Fibroblast of the conjunctiva (primary cell): Measurements from ENCODE around the gene MOV10.
A peak's percentile ranks its signal among the peaks of the same experiment; 100 is the strongest.

ENCODE experiments used
- DNase-seq: peaks from one replicate; pipeline ENCODE4 v3.0.0-alpha.2; 2010; ENCODE audit warnings: low read depth

Gene MOV10

GRCh38 chr1:112743174-112744008, 68.9 kb downstream of the MOV10 start:
- no peak for DNase-seq

GRCh38 chr1:112744009-112744578, 69.6 kb downstream of the MOV10 start:
- peak; percentile 16 for DNase-seq

DNA sequence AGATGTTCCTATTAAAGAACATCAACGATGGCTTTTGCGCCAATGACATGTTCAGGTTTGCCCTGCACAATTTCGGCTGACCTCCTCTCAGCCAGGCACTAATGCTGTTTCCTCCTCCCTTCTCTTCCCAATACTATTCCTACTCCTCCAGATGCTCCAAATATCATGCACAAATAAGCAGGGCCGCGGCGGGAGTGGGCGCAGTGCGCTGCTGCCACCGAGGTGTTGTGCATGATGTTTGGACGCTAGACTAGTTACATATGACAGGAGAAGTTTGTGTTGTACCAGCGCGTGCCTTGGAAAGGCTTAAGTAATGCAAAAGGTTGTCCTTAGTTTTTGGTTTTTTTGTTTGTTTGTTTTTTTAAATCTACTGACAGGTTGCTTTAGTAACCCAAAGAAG, 73.9 kb downstream of the MOV10 start:
- no peak for DNase-seq
